ENCODE measurements around the gene ASPSCR1. TPM values are rescaled to one million over a fixed set of nuclear protein-coding genes. Genes with fewer than 3 reads are reported as not detected.

ASPSCR1 gene
- total and polyA plus RNA-seq, 2 of the 4 experiments (the other 2 are of a cell fraction): 7.2 to 17.2 TPM

DNA sequence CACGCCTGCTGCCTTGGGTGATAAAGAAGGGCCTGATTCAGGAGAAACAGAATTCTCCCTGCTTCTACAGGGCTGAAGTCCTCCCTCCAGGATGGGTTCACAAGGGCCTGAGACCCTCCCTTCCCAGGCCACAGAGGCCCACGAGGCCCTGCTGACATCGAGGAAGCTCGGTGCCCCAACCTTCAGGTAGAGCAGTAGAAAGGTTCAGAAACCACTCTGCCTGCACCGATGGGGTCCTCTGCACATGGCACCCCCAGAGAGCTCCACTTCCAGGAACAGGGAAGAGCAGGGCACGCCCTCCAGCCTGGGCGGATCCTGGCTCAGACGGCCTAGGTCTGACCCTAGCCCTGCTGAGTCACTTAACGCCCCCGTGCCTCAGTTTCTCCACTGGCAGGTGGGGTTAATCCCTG lies 44.5 kb downstream of the ASPSCR1 start:
- Histone ChIP-seq H2BK15ac (ENCODE audit: low read depth, low read length) (no peak overlapping the region), H2BK120ac (ENCODE audit: low read depth, low read length) (no peak overlapping the region), H4K5ac (ENCODE audit: low read depth, low read length) (no peak overlapping the region), H3K56ac (ENCODE audit: extremely low read depth, insufficient read depth, low read length) (no peak overlapping the region), H2BK20ac (ENCODE audit: low read depth, low read length) (no peak overlapping the region), H3K36me3 (ENCODE audit: control insufficient read depth, insufficient read depth, low read length) (peaks cover 6% of the 10 kb centered on the region; the same call in 1 of the 2 replicates), H3K9me3 (ENCODE audit: control insufficient read depth, insufficient read depth, low read length) (no peaks in the 10 kb centered on the region), H3K4me1 (ENCODE audit: control insufficient read depth, insufficient read depth, low read length) (peaks cover 13% of the 10 kb centered on the region), H4K91ac (ENCODE audit: insufficient read depth, low read depth, low read length) (peak overlapping the region; percentile 1; the same call in 1 of the 2 replicates), H3K27ac (ENCODE audit: insufficient read depth, low read length) (peak overlapping the region; percentile 51; the same call in 1 of the 2 replicates), H2BK5ac (ENCODE audit: low read depth, low read length, poor library complexity, severe bottlenecking) (no peak overlapping the region), H2AK5ac (ENCODE audit: low read depth, low read length) (peak overlapping the region; percentile 70), H4K8ac (ENCODE audit: low read depth in 2 of 2, low read length in 2 of 2) (peak overlapping the region in 1 of 2 experiments; percentile 13; a peak in 1 of 4 replicates), H3K4ac (ENCODE audit: low read depth, low read length) (peak overlapping the region; percentile 31; the same call in 1 of the 2 replicates), H3K4me2 (ENCODE audit: low read depth, low read length) (peak overlapping the region; percentile 99), H2AK9ac (replicated peaks; ENCODE audit: low read depth, low read length, poor library complexity) (peak overlapping the region; percentile 90), H3K18ac (ENCODE audit: low read depth, low read length) (no peak overlapping the region), H3K4me3 (ENCODE audit: insufficient read depth, low read depth, low read length) (peak overlapping the region; percentile 92), H2AFZ (replicated peaks; ENCODE audit: low read length, poor library complexity) (peak overlapping the region; percentile 98), H3K9me1 (ENCODE audit: insufficient read depth, low read length) (no peaks in the 10 kb centered on the region), H3K23ac (ENCODE audit: low read depth, low read length) (peak overlapping the region; percentile 69), H4K20me1 (ENCODE audit: insufficient read depth, low read length) (peaks cover 24% of the 10 kb centered on the region), H3K9ac (ENCODE audit: low read depth, low read length) (peak overlapping the region; percentile 71), H3K14ac (replicated peaks; ENCODE audit: low read depth, low read length) (peak overlapping the region; percentile 23; the same call in 1 of the 2 replicates), H3K27me3 (ENCODE audit: control insufficient read depth, insufficient read depth, low read length) (no peaks in the 10 kb centered on the region), H3K79me1 (ENCODE audit: low read depth in 1 of 2, low read length in 2 of 2) (peaks cover 12 to 46% of the 10 kb centered on the region in 2 experiments)
- TF ChIP-seq, protein P1, sequence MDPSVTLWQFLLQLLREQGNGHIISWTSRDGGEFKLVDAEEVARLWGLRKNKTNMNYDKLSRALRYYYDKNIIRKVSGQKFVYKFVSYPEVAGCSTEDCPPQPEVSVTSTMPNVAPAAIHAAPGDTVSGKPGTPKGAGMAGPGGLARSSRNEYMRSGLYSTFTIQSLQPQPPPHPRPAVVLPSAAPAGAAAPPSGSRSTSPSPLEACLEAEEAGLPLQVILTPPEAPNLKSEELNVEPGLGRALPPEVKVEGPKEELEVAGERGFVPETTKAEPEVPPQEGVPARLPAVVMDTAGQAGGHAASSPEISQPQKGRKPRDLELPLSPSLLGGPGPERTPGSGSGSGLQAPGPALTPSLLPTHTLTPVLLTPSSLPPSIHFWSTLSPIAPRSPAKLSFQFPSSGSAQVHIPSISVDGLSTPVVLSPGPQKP (IDR thresholded peaks at IDR 0.05; ENCODE audit: borderline replicate concordance, low read depth, low read length): no peak
- no peak for DNase-seq
- no peak for ATAC-seq (ENCODE audit: low read depth)
- intact Hi-C loops (cut with micrococcal nuclease): loop anchor here (1.0 to 2.0 kb wide), 2 partner anchors 63 to 149 kb away; no protein-coding TSS in a partner anchor
- CTCF ChIA-PET: interaction anchor here (1.6 to 3.6 kb wide), 2 partner anchors 61 to 62 kb away, joined by 3 to 17 read pairs; partner anchors contain the start of gene NOTUM
- WGBS, 2 experiments (ENCODE audit: extremely low coverage in 2 of 2, insufficient read length in 1 of 2): 6% methylated on average over 6 of the region's 10 CpGs; no CpG with 5 or more reads in 1 of the 2 experiments
- dilution Hi-C loops (cut with HindIII; ENCODE audit: low sequenced_read_pairs, unreplicated experiment): no loop called here
- in situ Hi-C loops (cut with MboI; ENCODE audit: low sequenced_read_pairs): no loop called here
- POLR2A ChIA-PET (ENCODE audit: unreplicated experiment): interaction anchor here (0.6 kb wide), 1 partner anchor 81 kb away, joined by 11 read pairs; no protein-coding TSS in a partner anchor
- BruUV-seq (replicated peaks): no TSS peak
